Skeletal muscle satellite cell (primary cell): ENCODE results near the gene TREX2. TPM values are rescaled to one million over a fixed set of nuclear protein-coding genes. Genes with fewer than 3 reads are reported as not detected.

Experiments
- H3K27me3 ChIP-seq: 2 replicates; pipeline ENCODE4 v1.7.0; 2013; ENCODE audit warnings: low read length; ENCODE audit not compliant: control insufficient read depth, insufficient read depth
- H3K36me3 ChIP-seq: 2 replicates; pipeline ENCODE4 v1.7.0; 2013; ENCODE audit warnings: mild to moderate bottlenecking, control low read depth, low read length; ENCODE audit not compliant: insufficient read depth
- H3K4me1 ChIP-seq: 2 replicates; pipeline ENCODE4 v1.7.0; 2013; ENCODE audit warnings: low read length; ENCODE audit not compliant: control insufficient read depth, insufficient read depth
- H3K4me2 ChIP-seq: 2 replicates; pipeline ENCODE4 v1.7.0; 2013; ENCODE audit warnings: mild to moderate bottlenecking, low read length
- H3K4me3 ChIP-seq: 2 replicates; pipeline ENCODE4 v1.7.0; 2013; ENCODE audit warnings: low read length
- H3K9ac ChIP-seq: 2 replicates; pipeline ENCODE4 v1.7.0; 2013; ENCODE audit warnings: mild to moderate bottlenecking, low read depth, low read length, moderate library complexity
- H3K9me3 ChIP-seq: replicated peaks from 2 replicates; pipeline ENCODE4 v1.7.0; 2013; ENCODE audit warnings: mild to moderate bottlenecking, control low read depth, low read length
- small RNA-seq: library from RNA; depleted of rRNA; stranded (forward); fragments of <200 nt; gene quantifications from one replicate; pipeline ENCODE3, GENCODE V24; 2012

Gene TREX2

DNA sequence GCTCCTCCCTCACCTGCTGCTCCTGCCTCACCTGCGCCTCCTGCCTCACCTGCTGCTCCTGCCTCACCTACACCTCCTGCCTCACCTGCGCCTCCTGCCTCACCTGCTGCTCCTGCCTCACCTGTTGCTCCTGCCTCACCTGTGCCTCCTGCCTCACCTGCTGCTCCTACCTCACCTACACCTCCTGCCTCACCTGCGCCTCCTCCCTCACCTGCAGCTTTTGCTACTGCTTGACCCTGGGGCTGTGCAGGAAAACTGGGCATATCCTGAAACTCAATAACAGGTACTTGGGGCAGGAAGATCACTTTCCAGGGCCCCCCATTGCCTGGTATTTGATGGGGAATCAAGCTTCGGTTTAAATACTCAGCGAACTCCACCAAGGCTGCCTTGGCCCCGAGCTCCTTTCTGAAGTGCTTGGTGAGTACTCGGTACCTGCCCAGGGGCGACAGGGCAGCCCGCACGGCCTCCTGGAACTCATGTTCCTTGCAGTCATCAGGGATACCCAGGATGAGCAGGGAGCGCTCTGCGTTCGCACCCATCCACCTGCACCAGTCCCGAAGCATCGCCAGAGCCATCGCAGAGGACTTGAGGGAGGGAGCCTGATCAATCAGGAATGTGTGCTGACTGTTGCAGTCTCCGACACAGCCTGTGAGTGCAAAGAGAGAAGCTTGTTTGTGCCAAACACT is 47.4 kb downstream of the TREX2 start:
- no peaks in the 10 kb centered on the region for H3K27me3 ChIP-seq
- no peak overlapping the region for H3K4me3 ChIP-seq
- H3K36me3 ChIP-seq: no peaks in the 10 kb centered on the region
- H3K9me3 ChIP-seq: peaks cover 4% of the 10 kb centered on the region
- no peak overlapping the region for H3K4me2 ChIP-seq
- no peak overlapping the region for H3K9ac ChIP-seq
- H3K4me1 ChIP-seq: no peaks in the 10 kb centered on the region

DNA sequence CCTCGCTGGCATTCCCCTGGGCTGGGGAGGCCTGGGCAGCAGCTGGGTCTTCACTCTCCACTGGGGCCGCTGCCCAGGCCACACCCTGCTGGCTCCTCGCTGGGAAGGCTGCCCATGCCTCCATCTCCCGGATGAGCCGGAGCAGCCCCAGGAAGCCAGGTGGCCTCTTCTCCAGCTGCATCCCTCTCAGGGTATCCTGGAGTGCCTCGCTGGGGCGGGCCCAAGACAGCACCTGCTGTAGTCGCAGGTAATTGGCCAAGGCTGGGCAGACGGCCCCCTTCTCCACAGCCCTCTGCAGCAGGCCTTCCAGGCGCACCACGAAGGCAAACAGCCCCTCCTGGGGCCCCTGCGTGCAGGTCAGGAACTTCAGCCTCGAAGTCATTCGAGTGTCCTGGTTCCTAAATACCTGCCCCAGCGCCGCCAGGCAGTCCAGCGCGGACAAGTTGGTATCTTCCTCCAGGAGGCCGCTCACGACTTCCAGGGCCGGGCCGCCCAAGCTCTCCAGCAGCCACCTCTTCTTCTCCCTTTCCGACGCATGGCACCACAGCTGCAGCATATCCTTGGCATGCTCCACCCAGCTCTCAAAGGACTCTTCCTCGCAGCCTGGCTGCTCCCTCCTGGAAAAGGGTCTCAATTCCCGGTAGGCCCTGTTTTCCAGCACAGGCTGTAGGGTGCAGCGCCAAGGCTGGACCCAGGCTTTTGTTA is 48.4 kb downstream of the TREX2 start:
- Histone ChIP-seq H3K36me3 (no peaks in the 10 kb centered on the region), H3K4me1 (no peaks in the 10 kb centered on the region), H3K27me3 (no peaks in the 10 kb centered on the region), H3K9ac (no peak overlapping the region), H3K4me3 (no peak overlapping the region), H3K9me3 (peaks cover 4% of the 10 kb centered on the region), H3K4me2 (no peak overlapping the region)

DNA sequence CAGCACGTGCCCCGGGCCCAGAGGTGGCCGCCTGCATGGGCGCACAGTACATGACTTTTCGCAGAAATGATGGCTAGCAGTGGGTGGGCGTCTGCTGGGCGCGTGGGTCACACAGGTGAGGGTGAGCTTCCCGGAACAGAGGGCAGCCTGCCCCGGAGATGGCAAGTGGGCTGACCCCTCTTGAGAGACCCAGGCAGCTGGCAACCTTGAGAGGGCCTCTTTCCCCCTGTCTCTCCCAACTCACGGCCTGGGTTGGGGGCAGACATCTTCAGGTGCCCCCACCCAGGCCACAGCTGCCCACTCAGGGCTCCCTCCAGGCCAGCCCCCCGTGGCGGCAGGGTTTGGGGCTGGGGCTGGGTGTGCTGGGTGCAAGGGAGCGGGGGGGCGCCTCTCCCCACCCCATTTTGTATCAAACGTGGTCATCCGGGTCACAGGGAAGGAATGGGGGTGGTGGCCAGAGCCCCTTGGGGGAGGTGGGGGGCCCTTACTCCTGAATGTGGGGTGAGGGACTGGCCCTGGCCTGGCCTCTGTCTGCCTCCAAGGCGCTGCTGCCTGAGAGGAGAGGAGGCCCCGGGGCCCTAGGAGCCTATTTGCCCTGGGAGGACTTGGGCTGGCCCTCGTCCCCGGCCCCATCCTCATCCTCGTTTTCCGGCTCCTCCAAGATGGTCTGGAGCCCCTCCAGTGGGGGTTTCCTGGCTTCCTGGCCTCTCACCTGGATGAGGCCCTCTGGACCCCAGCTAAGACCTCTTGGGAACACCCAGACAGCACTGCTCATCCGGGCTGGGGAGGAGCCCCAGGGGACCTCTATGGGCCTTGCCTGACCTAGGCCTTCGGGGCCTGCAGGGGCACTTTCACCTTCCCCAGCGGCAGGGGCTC is 49.3 kb downstream of the TREX2 start:
- H3K4me2 ChIP-seq: no peak overlapping the region
- H3K36me3 ChIP-seq: no peaks in the 10 kb centered on the region
- H3K9ac ChIP-seq: no peak overlapping the region
- no peak overlapping the region for H3K4me3 ChIP-seq
- no peaks in the 10 kb centered on the region for H3K4me1 ChIP-seq
- H3K9me3 ChIP-seq: peaks cover 4% of the 10 kb centered on the region
- H3K27me3 ChIP-seq: no peaks in the 10 kb centered on the region

GRCh38 chrX:153395613-153396319 is 50.1 kb downstream of the TREX2 start:
- H3K4me2 ChIP-seq: no peak overlapping the region
- no peaks in the 10 kb centered on the region for H3K4me1 ChIP-seq
- H3K9ac ChIP-seq: no peak overlapping the region
- no peak overlapping the region for H3K4me3 ChIP-seq
- H3K27me3 ChIP-seq: no peaks in the 10 kb centered on the region
- H3K36me3 ChIP-seq: no peaks in the 10 kb centered on the region
- H3K9me3 ChIP-seq: no peaks in the 10 kb centered on the region

DNA sequence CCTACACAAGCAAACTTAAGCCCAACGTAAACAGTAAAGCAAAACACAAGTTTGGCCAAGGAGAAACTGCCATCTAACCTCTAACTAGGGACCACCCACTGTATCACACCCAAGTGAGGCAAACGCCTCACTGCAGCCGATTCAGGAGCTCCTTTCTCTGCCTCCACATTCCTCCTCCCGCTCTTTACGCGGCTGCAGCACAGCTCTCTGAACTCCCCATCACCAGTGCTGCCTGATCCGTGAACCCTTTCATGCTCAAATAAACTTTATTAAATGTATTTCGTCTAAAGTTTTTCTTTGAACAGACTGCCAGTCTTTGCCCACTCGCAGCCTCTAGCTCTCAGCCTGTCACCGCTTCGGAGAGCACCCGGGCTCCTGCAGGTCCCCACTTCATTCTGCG is 51.2 kb downstream of the TREX2 start:
- Histone ChIP-seq H3K4me3 (no peak overlapping the region), H3K9ac (no peak overlapping the region), H3K36me3 (no peaks in the 10 kb centered on the region), H3K4me2 (no peak overlapping the region), H3K4me1 (no peaks in the 10 kb centered on the region), H3K9me3 (no peaks in the 10 kb centered on the region), H3K27me3 (no peaks in the 10 kb centered on the region)

Small RNA genes within 50 kb of the gene (small RNA-seq; reads per million reads assigned to genes)
- not detected for gene RN7SL667P
